Stimulated activated CD4-positive, alpha-beta T cell treated with anti-CD3 and anti-CD28 coated beads, TNF-alpha, amount 100 ng/mL, for 1 hour (primary cell): ENCODE data around the gene TM9SF4.
"Not testable (repeated sequence)": the region's sequence is repeated elsewhere in the genome, so short reads cannot be mapped to it uniquely, and the experiment has no call there.

ENCODE experiments used
- DNase-seq, 3 donors: peaks; one replicate each; pipeline ENCODE4 v3.0.0-alpha.2; 2020; ENCODE audit warnings: low read depth in 3 of 3, low spot score in 1 of 3

The TM9SF4 gene

GRCh38 chr20:32089637-32090362 lies 19.7 kb upstream of the TM9SF4 start:
- no peak for DNase-seq

DNA sequence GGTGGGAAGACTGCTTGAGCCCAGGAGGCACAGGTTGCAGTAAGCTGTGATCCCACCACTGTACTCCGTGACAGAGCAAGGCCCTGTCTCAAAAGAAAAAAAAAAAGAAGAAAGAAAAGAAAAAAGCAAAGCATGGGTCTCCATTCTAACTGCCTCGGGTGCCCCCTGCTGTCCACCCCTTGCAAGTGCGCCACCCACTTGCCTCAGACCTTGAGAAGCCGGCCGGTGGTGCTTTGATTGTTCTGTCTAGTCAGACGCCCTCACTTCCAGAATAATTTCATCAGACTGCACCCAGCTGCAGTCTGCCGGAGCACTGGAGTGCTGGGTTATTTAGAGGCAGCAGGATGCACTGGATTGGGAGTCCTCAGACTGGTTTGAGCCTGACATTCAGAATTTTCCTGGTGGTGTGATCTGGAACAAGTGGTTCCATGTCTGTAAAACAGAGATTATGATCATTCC lies 17.6 kb upstream of the TM9SF4 start:
- peak; percentile 25 to 66 (median 50) for DNase-seq

DNA sequence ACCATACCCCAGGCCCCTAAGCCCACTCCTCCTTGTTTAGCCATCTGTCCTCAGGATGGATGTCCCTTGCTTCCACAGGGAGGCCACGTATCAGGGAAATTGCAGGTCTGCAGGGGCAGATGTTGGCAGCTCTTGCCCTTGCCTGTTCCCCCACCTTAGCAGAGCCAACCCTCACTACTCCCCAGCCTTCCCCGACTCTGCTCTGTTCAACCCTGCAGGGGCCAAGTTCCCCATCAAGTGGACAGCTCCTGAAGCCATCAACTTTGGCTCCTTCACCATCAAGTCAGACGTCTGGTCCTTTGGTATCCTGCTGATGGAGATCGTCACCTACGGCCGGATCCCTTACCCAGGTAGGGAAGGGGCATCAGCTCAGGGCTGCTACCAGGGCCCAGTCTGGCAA lies 10.7 kb upstream of the TM9SF4 start:
- no peak for DNase-seq

- DNase-seq: no peak
Measured at GRCh38 chr20:32108814-32109391, 611 bp upstream of the TM9SF4 start.

DNA sequence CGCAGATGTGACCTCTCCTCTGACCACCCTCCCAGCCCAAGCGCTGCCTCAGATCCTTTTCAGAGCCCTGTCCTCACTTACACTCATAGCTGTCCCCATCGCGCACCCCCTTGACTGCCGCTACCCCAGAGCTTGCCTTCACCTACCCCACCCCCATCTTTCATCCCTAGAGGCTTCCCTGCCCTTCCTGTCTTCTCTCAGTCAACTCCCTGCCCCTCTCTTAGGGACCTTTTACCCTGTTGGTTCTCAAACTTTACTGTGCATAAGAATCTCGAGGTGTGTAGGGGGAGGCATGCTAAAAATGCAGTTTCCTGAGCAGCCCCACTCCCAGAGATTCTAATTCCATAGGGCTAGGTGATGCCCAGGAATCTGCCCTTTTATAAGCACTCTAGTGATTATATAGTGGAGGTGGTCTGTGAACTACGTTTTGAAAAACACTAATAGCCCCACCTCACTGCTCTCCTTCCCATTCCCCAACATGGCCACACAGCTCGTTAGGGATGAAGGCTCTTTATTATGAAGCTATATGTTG lies 725 bp downstream of the TM9SF4 start:
- DNase-seq: no peak

- DNase-seq: no peak
Measured at GRCh38 chr20:32110727-32111126, 1.2 kb downstream of the TM9SF4 start.

DNA sequence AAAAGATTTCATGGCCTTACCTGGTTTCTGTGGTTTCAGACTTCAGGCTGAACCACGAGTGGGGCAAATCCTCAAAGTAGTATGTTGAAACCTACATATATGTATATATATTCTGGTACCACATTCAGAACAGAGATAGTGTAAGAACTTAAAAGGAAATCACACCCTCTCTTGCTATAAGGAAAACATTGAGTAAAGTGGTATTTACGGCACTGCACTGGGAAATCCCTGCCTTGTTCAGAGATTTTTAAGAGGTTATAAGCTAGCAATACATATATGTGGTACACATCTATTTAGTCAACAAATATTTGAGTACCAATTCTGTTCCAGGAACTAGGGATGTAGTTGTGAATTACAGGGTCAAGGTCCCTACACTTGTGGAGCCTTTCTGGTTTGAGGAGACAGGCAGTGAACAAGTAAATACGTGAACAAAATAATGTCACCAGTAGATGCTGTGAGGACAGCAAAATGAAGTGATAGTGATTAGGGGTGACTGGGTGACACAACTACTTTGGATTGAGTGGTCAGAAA lies 1.7 kb downstream of the TM9SF4 start:
- DNase-seq: no peak

GRCh38 chr20:32111753-32112152 lies 2.2 kb downstream of the TM9SF4 start:
- DNase-seq: no peak

DNA sequence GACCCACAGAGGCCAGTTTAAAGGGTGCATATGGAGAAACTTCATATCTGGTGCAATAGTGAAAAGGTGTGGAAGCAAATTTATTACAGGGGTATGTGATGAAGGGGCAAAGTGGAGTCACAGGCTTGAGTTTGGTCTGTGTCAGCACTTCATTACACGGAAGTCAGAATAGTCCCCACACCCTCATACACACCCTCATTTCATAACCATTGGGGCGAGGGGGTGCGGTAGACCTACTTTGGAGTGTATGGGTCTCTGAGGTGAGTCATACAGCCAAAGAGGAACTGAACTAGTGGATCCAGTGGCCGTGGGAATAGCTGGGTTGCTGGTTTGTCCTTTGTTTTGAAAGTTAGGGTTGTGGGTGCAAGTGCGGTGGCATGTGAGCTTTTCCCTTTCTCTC lies 3.3 kb downstream of the TM9SF4 start:
- no peak for DNase-seq

DNA sequence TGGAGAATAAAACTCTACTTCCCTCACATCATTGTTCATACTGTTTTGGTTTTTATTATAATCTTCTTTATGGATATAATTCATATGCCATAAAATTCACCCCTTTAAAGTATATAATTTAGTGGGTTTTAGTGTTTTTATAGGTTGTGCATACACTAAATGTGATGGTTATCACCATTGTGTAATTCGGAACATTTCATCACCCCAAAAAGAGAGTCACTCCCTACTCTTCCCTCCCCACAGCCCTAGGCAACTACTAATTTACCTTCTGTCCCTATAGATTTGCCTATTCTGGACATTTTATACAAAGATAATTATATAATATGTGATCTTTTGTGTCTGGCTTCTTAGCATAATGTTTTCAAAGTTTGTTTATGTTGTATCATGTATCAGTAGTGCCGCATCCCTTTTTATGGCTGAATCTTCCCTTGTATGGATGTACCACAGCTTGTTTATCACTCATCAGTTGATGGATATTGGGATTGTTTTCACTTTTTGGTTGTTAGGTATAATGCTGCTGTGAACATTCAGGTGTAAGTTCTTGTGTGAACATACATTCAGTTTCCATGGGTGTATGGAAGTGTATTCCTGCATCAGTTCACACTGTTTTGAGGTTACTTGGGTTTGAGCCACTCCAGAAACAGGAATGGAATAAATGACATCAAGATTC lies 4.2 kb downstream of the TM9SF4 start:
- no peak for DNase-seq

DNA sequence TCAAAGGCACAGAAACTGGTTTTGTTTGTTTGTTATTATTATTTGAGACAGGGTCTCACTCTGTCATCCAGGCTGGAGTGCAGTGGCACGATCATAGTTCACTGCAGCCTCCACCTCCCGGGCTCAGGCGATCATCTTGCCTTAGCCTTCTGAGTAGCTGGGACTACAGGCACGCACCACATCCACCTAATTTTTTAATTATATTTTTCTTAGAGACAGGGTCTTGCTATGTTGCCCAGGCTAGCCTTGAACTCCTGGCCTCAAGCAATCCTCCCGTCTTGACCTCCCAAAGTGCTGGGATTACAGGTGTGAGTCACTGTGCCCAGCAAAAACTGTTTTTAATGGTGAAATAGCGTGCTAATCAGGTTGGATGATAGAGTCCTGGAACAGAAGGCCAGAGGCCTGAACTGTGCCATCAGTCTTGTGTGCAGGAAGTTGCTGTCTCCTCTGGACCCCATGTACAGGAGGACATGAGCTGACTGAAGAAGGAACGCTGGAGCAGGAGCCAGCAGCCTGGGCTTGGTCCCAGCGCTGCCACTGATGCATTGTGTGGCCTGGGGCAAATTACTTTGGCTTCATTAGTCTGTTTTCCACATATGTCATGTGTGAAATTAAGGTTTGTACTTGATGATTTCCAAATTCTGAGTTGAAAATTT lies 4.9 kb downstream of the TM9SF4 start:
- DNase-seq: no peak

- DNase-seq: no peak
Measured at GRCh38 chr20:32115211-32115767, 5.8 kb downstream of the TM9SF4 start.

DNA sequence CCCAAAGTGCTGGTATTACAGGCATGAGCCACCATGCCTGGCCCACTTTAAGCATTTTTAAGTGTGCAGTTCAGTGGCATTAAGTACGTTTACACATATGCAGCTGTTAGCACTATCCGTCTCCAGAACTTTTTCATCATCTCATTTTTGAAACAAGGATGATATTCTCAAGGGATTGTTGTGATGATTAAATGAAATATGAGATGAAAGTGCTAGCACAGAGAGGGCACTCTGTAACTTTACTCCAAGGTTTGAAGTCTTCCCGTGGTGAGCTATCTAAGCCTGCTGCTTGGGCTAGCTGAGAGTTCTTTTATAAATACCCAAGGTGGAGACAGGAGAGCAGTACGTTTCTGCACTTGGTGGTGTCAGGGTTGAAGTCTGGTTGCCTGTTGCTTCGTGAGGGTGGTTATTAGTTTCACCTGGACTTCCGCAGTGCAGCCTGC lies 6.6 kb downstream of the TM9SF4 start:
- DNase-seq: no peak

DNA sequence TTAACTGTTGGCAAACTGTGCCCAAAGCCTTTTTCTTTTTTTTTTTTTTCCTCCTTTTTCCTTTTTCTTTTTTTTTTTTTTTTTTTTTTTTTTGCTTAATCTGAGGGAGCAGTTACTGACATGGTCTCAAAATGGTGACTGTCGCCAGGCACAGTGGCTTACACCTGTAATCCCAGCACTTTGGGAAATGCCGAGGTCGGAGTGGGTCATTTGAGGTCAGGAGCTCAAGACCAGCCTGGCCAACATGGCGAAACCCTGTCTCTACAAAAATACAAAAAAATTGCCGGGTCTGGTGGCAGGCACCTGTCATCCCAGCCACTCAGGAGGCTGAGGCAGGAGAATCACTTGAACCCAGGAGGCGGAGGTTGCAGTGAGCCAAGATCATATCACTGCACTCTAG lies 7.3 kb downstream of the TM9SF4 start:
- not testable (repeated sequence) for DNase-seq

- not testable (repeated sequence) for DNase-seq
Measured at GRCh38 chr20:32118427-32118826, 8.9 kb downstream of the TM9SF4 start.

GRCh38 chr20:32119734-32120133 lies 10.2 kb downstream of the TM9SF4 start:
- no peak for DNase-seq

- not testable (repeated sequence) for DNase-seq
Measured at GRCh38 chr20:32121908-32122307, 12.4 kb downstream of the TM9SF4 start.

DNA sequence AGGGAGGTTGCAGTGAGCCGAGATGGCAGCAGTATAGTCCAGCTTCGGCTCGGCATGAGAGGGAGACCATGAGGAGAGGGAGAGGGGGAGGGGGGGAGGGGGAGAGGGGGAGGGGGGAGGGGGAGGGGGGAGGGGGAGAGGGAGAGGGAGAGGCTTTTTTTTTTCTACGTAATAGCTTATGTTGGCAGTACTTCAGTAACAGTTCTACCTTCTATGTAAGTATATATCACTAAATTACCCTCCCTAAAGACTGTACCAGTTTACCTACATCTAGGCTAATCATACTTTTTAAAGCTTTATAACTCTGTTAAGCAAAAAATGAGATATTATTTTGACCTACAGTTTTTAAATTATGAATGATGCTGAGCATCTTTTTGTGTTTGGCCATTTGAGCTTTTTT lies 13.6 kb downstream of the TM9SF4 start:
- no peak for DNase-seq

- DNase-seq: no peak
Measured at GRCh38 chr20:32124916-32125454, 15.5 kb downstream of the TM9SF4 start.

DNA sequence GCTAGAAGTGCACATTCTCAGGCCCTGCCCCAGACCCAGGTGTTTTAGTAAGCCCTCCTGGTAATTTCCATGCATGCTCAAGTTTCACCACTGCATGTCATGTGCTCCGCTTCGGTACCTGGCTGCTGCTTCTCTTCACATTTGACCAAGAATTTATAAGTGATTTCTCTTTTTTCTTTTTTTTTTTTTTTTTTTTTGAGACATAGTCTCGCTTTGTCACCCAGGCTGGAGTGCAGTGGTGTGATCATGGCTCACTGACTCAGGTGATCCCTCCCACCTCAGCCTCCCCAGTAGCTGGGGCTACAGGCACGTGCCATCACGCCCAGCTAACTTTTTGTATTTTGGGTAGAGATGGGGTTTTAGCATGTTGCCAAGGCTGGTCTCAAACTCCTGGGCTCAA lies 16.0 kb downstream of the TM9SF4 start:
- no peak for DNase-seq

DNA sequence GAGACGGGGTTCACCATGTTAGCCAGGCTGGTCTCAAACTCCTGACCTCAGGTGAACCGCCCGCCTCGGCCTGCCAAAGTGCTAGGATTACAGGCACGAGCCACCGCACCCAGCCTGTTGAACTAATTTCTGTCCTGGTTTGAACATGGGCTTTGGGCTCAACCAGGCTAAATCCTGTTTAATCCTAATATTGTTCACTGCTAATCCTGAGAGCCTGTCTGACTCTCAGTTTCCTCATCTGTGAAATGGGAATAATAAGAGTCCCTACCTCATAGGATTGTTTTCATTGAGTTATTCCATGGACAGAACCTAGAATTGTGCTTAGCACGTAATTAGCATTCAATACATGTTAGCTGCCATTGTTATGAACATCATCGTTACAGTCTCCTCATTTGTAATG lies 17.4 kb downstream of the TM9SF4 start:
- DNase-seq: no peak
